ENCODE data around the gene SNX11.
"Not testable (repeated sequence)": the region's sequence is repeated elsewhere in the genome, so short reads cannot be mapped to it uniquely, and the experiment has no call there.

Gene SNX11, protein sequence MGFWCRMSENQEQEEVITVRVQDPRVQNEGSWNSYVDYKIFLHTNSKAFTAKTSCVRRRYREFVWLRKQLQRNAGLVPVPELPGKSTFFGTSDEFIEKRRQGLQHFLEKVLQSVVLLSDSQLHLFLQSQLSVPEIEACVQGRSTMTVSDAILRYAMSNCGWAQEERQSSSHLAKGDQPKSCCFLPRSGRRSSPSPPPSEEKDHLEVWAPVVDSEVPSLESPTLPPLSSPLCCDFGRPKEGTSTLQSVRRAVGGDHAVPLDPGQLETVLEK

DNA sequence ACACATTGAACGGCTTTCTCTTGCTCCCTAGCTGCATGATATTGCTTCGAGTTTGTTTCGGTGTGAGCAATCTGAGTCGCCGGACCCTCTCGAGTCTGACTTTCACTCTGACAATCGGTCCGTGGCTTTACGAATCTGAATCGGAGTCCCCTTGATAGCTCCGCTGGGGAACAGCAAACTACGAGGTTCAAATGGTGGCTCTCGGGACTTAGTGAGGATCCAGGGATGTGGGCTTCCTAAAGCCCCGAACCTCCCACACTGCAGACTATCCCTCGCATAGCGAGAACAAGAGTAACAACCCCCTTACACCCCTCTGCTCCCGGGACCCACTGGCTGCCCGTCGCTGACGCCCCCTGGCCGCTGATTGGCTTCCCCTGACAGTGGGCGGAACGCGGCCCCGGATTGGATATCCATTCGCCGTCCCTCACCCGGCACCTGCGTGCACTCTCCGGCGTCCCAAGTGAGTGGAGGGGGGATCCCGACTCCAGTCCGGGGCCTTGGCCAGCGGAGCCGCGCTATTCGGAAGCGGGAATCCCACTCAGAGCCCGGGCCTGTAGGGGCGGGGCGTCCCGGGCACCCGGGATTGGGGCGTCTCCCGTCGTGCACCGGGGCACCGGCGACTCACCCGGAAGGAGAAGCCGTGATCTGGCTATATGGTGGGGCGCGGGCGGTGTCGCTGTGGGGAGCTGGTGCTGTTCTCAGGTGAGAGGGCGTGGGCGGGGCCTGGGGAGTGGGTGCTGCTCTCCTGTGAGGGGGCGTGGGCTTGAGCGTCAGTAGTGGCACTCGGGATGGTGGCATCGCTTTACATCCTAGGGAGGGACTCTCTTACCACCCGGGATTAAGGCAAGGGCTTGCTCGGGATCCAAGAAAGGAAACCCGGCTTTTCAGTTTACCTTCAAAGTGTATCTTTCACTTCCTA lies at the start of gene SNX11:
SNX11 (plus strand) TSS at position 630 of the 919 bp plus-strand sequence. CDS start 4,278 bp downstream, outside the sequence.
- peak; percentile 77 for DNase-seq

DNA sequence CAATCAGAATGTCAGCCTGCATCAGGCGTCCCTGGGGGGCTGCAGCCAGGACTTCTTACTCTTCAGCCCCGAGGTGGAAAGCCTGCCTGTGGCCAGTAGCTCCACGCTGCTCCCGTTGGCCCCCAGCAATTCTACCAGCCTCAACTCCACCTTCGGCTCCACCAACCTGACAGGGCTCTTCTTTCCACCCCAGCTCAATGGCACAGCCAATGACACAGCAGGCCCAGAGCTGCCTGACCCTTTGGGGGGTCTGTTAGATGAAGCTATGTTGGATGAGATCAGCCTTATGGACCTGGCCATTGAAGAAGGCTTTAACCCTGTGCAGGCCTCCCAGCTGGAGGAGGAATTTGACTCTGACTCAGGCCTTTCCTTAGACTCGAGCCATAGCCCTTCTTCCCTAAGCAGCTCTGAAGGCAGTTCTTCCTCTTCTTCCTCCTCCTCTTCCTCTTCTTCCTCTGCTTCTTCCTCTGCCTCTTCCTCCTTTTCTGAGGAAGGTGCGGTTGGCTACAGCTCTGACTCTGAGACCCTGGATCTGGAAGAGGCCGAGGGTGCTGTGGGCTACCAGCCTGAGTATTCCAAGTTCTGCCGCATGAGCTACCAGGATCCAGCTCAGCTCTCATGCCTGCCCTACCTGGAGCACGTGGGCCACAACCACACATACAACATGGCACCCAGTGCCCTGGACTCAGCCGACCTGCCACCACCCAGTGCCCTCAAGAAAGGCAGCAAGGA lies 49.0 kb upstream of the SNX11 start:
- DNase-seq = no peak

DNA sequence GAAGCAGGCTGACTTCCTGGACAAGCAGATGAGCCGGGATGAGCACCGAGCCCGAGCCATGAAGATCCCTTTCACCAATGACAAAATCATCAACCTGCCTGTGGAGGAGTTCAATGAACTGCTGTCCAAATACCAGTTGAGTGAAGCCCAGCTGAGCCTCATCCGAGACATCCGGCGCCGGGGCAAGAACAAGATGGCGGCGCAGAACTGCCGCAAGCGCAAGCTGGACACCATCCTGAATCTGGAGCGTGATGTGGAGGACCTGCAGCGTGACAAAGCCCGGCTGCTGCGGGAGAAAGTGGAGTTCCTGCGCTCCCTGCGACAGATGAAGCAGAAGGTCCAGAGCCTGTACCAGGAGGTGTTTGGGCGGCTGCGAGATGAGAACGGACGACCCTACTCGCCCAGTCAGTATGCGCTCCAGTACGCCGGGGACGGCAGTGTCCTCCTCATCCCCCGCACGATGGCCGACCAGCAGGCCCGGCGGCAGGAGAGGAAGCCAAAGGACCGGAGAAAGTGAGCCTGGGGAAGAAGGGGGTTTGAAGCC lies 48.4 kb upstream of the SNX11 start:
- DNase-seq = no peak

DNA sequence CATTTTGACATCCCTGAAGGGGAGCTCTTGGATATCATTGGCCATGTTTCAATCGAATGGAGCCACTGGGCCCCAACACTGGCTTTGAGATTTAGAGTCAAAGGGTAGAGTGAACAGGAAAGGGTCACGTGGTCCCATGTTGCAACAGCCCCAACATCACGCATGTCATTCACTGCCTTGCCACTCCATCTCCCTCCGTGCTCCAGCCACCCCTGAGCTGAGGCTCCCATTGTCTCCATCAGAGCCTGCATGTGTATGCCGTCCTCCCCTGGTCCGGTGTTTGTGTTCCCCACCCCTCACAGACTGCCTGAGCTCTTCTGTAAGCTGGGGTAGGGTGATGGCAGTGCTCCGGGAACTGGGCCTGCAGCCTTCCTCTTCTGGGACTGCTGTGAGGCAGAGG lies 47.3 kb upstream of the SNX11 start:
- no peak for DNase-seq

DNA sequence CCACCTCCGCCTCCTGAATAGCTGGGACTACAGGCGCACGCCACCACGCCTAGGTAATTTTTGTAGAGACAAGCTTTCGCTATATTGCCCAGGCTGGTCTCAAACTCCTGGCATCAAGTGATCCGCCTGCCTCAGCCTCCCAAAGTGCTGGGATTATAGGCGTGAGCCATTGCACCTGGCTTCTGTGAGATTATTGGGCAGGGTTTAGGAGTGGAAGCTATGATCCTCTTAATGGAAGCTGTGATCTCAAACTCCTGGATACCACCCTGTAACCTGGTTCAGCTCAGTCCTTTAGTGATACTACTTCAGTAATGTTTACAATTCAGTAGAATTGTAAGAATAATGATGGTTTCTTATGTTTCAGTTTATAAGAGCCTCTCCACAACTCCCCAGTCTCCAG lies 45.3 kb upstream of the SNX11 start:
- DNase-seq = no peak

DNA sequence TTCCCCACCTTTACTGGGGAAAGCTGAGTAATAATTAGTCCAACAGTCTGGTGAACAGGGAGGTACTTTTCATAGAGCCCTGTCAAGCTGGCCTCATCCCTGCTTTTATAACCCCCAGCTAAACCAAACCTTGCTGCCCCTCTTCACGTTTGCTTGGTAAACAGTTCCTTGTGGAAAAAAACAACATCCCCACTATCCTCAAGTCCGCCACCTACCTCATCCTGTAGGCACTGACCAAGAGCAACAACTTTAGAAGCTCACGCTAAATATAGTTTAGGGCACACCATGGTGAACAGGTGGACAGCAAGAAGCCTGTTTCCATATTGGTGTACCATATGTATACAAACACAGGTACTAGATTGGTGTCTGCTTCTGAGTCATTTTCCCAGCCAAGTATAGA lies 42.9 kb upstream of the SNX11 start:
- no peak for DNase-seq

DNA sequence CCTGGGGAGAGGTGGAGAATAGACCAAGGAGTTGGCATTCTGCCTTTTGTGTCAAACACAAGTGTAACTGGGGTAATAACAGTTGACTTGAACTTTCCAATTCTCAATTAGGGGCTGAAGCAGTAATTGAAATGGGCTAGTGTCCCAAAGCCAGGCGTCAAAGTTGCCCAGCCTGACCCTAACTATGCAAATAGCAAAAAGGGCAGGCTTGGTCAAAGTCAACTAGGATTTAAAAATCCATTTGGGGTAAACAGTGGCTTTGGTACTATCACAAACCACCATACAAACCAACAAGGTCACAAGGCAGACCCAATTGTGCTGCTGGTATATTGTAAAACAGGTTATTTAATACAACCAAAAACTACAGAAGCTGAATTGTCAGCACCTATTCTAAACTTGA lies 41.4 kb upstream of the SNX11 start:
- DNase-seq = no peak

DNA sequence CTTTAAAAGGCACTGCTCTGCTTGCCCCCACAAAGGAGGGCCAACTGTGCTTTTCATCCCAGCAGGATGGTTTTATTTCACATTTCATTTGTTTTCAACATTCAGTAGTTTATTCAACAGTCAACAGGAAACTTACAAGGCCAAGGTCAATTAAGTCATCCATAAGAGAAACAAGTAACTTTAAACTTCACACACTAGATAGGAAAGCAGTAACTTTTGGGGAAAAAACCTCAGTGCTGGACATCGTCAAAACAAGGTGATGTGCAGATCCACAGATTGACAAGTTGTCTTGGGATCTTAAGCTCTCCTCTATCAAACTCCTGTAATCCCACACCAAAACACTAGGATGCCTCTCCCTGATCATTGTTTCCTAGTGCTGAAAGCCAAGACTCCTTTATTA lies 40.9 kb upstream of the SNX11 start:
- DNase-seq = no peak

DNA sequence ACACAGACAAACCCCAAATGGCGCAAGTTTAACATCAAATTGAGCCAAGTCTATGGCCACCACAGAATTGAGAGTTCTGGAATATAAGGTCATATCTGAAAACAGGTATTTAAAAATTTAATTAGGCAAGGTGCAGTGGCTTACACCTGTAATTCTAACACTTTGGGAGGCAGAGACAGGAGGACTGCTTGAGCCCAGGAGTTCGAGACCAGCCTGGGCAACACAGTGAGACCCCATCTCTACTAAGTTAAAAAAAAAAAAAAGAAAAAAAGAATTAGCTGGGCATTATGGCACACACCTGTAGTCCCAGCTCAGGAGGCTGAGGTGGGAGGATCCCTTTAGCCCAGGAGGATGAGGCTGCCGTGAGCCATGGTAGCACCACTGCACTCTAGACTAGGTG lies 40.3 kb upstream of the SNX11 start:
- DNase-seq = no peak

DNA sequence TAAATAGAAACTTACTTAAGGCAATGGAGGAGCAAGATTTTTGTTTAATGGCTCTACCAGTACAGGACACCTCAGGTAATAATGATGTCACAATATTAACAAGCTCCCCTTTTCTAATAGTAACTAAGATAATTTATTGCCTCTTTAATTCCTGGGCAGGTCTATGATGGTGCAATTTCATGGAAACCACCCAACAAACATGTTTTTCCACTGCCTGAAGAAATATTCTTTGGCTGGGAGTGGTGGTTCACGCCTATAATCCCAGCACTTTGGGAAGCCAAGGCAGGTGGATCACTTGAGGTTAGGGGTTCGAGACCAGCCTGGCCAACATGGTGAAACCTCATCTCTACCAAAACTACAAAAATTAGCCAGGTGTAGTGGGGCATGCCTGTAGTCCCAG lies 39.8 kb upstream of the SNX11 start:
- not testable (repeated sequence) for DNase-seq

DNA sequence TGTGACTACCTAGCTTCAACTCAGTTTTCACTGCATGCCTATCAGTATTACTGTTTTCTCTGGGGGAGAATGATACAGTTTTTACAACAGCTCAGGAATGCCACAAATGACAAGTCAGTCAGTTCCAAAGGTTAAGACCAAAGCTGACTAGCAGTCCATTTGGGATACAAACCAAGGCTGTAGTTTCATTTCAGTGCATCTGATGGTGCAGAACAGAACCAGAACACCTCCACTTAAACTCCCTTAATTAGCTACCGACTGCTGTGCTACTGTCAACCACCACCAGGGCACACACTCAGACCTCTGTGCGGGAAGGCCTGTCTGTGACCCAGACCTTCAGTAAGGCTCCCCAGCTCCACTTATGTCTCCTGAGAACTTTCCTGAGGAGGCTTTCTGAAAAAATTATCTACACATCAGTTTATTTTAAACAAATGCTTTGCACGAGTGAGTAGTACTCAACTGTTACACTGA lies 39.0 kb upstream of the SNX11 start:
- DNase-seq = no peak

DNA sequence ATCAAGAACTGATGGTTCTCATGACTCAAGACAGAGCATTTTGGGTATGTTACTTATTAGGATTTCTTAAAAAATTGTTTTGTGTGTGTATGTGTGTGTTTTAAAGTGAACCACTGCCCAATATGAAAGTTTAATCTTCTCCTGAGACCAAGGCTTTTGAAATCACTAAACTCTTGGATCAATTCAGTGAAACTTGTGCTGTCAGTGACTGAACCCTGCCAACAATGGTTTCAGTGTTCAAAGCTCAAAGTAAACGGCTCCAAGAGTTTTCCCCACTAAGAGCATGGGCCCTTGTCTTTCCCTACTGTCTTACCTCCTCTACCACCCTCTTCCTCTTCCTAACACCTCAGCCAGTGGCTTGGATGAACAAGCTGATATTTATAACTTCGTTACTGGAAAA lies 37.4 kb upstream of the SNX11 start:
- DNase-seq = no peak

DNA sequence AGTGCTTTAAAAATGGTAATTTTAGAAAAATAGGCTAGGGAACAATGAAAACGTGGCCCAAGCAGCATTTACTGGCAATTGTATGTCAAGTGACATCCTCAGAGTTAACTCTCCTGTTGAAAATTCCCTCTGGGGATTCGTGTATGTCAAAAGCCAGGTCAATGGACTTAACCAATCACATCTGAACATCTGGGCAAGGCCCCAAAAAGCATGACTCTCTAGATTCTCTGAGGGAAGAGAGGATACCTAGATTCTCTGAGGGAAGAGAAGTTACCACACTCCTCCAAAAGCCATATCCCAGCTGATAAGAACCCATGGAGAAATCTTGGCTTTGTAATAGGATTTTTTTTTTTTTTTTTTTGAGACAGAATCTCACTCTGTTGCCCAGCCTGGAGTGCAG lies 35.9 kb upstream of the SNX11 start:
- no peak for DNase-seq

DNA sequence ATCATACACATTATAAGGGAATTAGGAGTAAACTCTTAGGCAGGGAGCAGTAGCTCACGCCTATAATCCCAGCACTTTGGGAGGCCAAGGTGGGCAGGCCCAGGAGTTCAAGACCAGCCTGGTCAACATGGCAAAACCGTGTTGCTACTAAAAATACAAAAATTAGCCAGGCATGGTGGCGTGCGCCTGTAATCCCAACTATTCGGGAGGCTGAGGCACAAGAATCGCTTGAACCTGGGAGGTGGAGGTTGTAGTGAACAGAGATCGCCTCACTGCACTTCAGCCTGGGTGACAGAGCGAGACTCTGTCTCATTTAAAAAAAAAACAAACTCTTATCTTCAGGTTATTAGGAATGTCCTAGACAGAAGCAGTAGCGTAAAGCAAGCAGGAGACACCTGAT lies 34.8 kb upstream of the SNX11 start:
- DNase-seq = not testable (repeated sequence)

DNA sequence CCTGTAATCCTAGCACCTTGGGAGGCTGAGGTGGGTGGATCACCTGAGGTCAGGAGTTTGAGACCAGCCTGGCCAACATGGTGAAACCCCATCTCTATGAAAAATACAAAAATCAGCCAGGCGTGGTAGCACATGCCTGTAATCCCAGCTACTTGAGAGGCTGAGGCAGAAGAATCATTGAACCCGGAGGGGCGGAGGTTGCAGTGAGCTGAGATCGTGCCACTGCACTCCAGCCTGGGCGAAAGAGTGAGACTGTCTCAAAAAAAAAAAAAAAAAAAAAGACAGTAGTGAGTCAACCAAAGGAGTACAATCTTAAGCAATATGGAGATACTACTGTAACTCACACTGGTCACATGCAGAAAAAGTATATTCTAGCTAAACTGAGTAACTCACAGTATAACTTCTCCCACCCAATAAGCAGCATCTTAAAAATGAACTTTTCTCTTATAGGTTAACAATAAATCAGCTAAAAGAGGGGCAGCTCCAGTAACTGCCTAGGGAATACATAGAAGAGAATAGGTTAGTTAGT lies 33.9 kb upstream of the SNX11 start:
- not testable (repeated sequence) for DNase-seq

DNA sequence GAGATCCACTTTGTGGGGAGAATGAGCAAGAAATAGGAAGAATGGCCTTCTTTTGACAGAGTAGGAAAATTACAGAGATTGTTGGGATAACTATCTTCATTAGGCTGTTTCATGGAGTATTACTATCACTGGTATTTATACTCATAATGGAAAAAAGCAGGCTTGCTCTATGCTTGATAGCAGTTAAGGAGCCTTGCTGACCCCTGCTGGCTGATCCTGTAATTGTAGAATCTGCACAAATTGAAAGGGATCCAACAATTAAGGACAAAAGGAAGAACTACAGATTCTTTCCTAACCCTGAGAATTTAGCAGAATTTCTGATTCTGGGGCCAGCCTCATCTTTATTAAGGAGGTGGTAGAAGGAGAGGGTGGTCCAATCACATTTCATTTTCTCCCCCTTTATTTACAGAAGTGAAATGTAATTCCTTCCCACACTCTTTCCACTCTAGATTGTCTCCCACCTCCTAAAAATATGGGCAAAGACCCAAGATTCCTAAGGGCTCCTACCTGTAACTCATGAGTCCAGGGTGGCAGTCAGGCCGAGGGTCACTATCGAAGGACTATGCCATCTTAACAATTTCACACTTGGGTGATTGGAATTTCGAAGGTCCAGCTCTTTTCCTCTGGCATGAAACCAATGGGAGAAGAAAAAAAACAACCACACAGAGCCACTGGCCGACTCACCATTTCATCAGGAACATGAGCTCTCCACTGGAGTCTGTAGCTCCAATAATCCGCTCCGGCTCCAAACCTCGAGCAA lies 33.1 kb upstream of the SNX11 start:
- DNase-seq = peak; percentile 20

DNA sequence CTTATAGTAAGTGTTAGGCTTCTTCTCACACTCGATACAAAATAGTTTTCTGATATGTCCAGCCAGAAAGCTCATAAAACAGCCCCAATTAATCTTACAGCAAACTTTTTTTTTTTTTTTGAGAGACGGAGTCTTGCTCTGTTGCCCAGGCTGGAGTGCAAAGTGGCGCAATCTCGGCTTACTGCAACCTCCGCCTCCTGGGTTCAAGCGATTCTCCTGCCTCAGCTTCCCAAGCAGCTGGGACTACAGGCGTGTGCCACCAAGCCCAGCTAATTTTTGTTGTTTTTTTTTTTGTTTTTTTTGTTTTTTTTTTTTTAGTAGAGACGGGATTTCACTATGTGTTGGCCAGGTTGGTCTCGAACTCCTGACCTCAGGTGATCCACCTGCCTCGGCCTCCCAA lies 30.4 kb upstream of the SNX11 start:
- not testable (repeated sequence) for DNase-seq

DNA sequence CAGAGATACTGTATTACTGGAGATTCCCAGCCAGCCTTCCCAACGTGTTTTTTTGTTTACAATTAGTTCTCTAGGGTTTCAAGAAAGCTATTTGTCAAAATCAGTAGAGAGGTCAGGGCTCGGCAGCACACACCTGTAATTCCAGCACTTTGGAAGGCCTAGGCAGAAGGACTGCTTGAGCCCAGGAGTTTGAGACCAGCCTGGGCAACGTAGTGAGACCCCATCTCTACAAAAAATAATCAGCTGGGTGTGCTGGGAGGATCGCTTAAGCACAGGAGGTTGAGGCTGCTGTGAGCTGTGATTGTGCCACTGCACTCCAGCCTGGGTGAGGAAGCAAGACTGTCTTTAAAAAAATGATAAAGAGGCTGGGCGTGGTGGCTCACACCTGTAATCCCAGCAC lies 25.7 kb upstream of the SNX11 start:
- DNase-seq = no peak

DNA sequence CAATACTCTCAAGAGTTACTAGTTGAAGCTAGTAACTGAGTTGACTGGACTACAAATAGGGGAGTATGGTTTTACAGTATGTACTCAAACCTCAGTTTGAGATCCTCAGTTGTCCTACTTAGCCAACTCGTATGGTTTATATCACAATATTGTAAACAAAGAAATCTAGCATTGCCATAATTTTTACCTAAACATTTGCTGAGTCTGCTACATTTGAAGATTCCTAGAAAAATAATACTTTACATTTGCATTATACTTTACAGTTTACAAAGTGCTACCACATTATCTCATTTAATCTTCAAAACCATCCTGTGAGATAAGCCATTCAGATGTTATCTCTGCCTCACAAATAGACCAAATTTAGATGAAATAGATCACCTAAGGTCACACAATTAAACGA lies 22.6 kb upstream of the SNX11 start:
- no peak for DNase-seq

DNA sequence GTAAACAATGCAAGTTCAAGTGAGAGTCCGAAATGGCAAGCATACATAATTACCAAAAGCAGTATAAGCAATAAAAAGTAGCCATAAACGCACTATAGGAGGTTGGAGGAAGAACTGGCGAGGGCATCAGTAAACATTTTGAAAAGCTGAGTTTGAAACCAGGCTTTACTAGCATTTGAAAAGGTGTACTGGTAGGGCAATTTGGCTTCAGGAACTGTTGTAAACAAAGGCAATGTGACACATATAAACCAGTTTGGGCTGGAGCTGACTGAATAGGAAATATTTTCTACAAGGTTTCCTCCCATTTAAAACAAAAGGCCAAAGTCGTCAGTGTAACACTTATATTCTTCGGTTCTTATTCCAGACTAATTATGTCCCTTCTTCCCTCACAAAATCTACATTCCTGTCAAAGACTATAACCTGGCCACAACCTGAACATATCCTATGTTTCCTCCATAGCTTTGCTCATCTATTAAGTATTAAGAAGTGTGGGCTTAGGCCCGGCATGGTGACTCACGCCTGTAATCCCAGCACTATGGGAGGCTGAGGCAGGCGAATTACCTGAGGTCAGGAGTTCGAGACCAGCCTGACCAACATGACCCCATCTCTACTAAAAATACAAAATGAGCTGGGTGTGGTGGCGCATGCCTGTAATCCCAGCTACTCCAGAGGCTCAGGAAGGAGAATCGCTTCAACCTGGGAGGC lies 14.1 kb upstream of the SNX11 start:
- DNase-seq = no peak

DNA sequence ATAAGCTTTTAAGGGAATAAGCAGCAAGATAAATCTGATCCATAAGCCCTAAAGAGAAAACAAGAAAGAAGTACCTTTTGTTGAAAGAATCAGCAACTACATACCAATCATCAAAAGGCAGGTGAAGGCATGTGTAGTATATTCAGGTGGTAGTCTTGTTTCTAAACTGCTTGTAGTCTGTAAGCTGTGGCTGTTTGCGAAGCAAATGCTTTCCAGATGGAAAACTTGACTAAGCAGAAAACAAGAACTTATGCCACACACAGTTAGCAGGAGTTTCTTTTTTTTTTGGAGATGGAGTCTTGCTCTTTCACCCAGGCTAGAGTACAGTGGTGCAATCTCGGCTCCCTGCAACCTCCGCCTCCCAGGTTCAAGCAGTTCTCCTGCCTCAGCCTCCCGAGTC lies 12.0 kb upstream of the SNX11 start:
- no peak for DNase-seq

DNA sequence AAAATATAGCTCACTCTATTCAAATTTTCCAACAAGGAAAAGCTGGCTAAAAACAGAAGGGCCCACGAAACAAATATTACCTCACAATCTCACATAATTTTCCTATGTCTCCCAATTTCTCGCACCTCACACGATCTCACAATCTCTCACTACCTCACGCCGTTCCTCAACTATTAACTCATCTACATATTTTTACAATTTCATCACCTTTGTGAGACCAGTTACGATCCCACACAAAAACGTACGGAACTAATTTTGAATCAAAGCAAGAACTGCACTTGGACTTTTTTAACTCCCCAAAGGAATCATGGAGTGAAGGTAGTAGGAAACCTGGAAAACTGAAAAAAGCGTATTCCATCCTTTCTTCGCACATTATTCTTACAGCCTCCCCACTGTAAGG lies 7.4 kb upstream of the SNX11 start:
- no peak for DNase-seq
